T-helper 2 cell treated with Interferon-gamma antibody and Interleukin-4, amounts not matched to agents 5 μg/mL and 100 μg/mL, for 36 hours (primary cell): ENCODE measurements around the gene S100A16.

Experiments
- DNase-seq: peaks from one replicate; pipeline ENCODE4 v3.0.0; 2021; ENCODE audit warnings: low spot score
- H3K27ac Mint-ChIP-seq: one replicate; pipeline ENCODE4 v1.8.0; 2021; ENCODE audit warnings: mild to moderate bottlenecking, mixed read lengths
- H3K27me3 Mint-ChIP-seq: one replicate; pipeline ENCODE4 v1.8.0; 2021; ENCODE audit warnings: low read depth, mixed read lengths
- H3K36me3 Mint-ChIP-seq: one replicate; pipeline ENCODE4 v1.8.0; 2021; ENCODE audit warnings: low read depth, mixed read lengths
- H3K4me1 Mint-ChIP-seq: one replicate; pipeline ENCODE4 v1.8.0; 2021; ENCODE audit warnings: low read depth, mixed read lengths
- H3K4me3 Mint-ChIP-seq: one replicate; pipeline ENCODE4 v1.8.0; 2022; ENCODE audit warnings: mild to moderate bottlenecking, moderate library complexity, mixed read lengths
- H3K9me3 Mint-ChIP-seq: one replicate; pipeline ENCODE4 v1.8.0; 2021; ENCODE audit warnings: mixed read lengths

S100A16 gene

GRCh38 chr1:153612755-153613331 is at the start of gene S100A16:
Gene S100A16, minus strand, starts transcription at chr1:153613137. Its CDS starts 4,986 bp downstream, at chr1:153608151.
- Mint-ChIP-seq H3K4me1 (peaks cover 4% of the 10 kb centered on the region), H3K36me3 (no peaks in the 10 kb centered on the region), H3K27ac (no peak within 1 kb of the TSS), H3K4me3 (no peak within 1 kb of the TSS), H3K27me3 (no peaks in the 10 kb centered on the region), H3K9me3 (no peaks in the 10 kb centered on the region)
- DNase-seq, result no peak

GRCh38 chr1:153662269-153662668 is 49.3 kb upstream of the S100A16 start:
- Mint-ChIP-seq H3K4me1 (peaks cover 14% of the 10 kb centered on the region), H3K27me3 (no peaks in the 10 kb centered on the region), H3K27ac (no peak overlapping the region), H3K9me3 (no peaks in the 10 kb centered on the region), H3K4me3 (no peak overlapping the region), H3K36me3 (peaks cover 58% of the 10 kb centered on the region)
- DNase-seq, result no peak

- Mint-ChIP-seq H3K36me3 (peaks cover 48% of the 10 kb centered on the region), H3K27me3 (no peaks in the 10 kb centered on the region), H3K27ac (peak overlapping the region; percentile 31), H3K9me3 (no peaks in the 10 kb centered on the region), H3K4me1 (peaks cover 14% of the 10 kb centered on the region), H3K4me3 (no peak overlapping the region)
- no peak for DNase-seq
Measured at GRCh38 chr1:153661111-153661708, 48.3 kb upstream of the S100A16 start.

- Mint-ChIP-seq H3K4me3 (peak overlapping the region; percentile 97), H3K9me3 (no peaks in the 10 kb centered on the region), H3K27me3 (no peaks in the 10 kb centered on the region), H3K4me1 (peaks cover 12% of the 10 kb centered on the region), H3K27ac (peak overlapping the region; percentile 87), H3K36me3 (peaks cover 34% of the 10 kb centered on the region)
- no peak for DNase-seq
Measured at GRCh38 chr1:153659656-153660055, 46.7 kb upstream of the S100A16 start.

GRCh38 chr1:153659175-153659534 is 46.2 kb upstream of the S100A16 start:
- Mint-ChIP-seq H3K9me3 (no peaks in the 10 kb centered on the region), H3K4me3 (peak overlapping the region; percentile 97), H3K36me3 (peaks cover 29% of the 10 kb centered on the region)

GRCh38 chr1:153658400-153659174 is 45.6 kb upstream of the S100A16 start, which contains the start of gene SNAPIN:
Gene SNAPIN, plus strand, starts transcription at chr1:153658703. Its CDS starts 41 bp downstream, at chr1:153658744.
- Mint-ChIP-seq H3K9me3 (no peaks in the 10 kb centered on the region), H3K4me3 (peak within 1 kb of the TSS; percentile 97), H3K36me3 (peaks cover 25% of the 10 kb centered on the region), H3K27ac (peak within 1 kb of the TSS; percentile 87), H3K27me3 (no peaks in the 10 kb centered on the region), H3K4me1 (peaks cover 12% of the 10 kb centered on the region)
- peak; percentile 92 for DNase-seq

More at GRCh38 chr1:153659175-153659534, 46.2 kb upstream of the S100A16 start:
- Mint-ChIP-seq H3K27me3 (no peaks in the 10 kb centered on the region), H3K27ac (peak overlapping the region; percentile 87), H3K4me1 (peaks cover 12% of the 10 kb centered on the region)
- no peak for DNase-seq

GRCh38 chr1:153655333-153655732 is 42.4 kb upstream of the S100A16 start:
- Mint-ChIP-seq H3K9me3 (no peaks in the 10 kb centered on the region), H3K36me3 (no peaks in the 10 kb centered on the region), H3K4me3 (no peak overlapping the region), H3K27me3 (no peaks in the 10 kb centered on the region), H3K4me1 (peaks cover 12% of the 10 kb centered on the region), H3K27ac (no peak overlapping the region)
- no peak for DNase-seq

- Mint-ChIP-seq H3K4me1 (peaks cover 4% of the 10 kb centered on the region), H3K4me3 (no peak overlapping the region), H3K27me3 (no peaks in the 10 kb centered on the region), H3K27ac (no peak overlapping the region), H3K36me3 (peaks cover under 1% of the 10 kb centered on the region), H3K9me3 (no peaks in the 10 kb centered on the region)
- no peak for DNase-seq
Measured at GRCh38 chr1:153652805-153653500, 40.0 kb upstream of the S100A16 start.

- no peaks in the 10 kb centered on the region for H3K27me3 Mint-ChIP-seq
- peaks cover 7% of the 10 kb centered on the region for H3K4me1 Mint-ChIP-seq
- no peaks in the 10 kb centered on the region for H3K9me3 Mint-ChIP-seq
- H3K27ac Mint-ChIP-seq, result no peak overlapping the region
- DNase-seq, result no peak
- peaks cover 9% of the 10 kb centered on the region for H3K36me3 Mint-ChIP-seq
- H3K4me3 Mint-ChIP-seq, result no peak overlapping the region
Measured at GRCh38 chr1:153651771-153652170, 38.8 kb upstream of the S100A16 start.

GRCh38 chr1:153649863-153650235 is 36.9 kb upstream of the S100A16 start:
- H3K27ac Mint-ChIP-seq, result peak overlapping the region; percentile 55
- H3K27me3 Mint-ChIP-seq, result no peaks in the 10 kb centered on the region
- no peaks in the 10 kb centered on the region for H3K9me3 Mint-ChIP-seq
- H3K4me1 Mint-ChIP-seq, result peaks cover 15% of the 10 kb centered on the region
- H3K36me3 Mint-ChIP-seq, result peaks cover 27% of the 10 kb centered on the region
- no peak overlapping the region for H3K4me3 Mint-ChIP-seq
- DNase-seq, result no peak

- H3K36me3 Mint-ChIP-seq, result peaks cover 32% of the 10 kb centered on the region
- peaks cover 17% of the 10 kb centered on the region for H3K4me1 Mint-ChIP-seq
- no peak for DNase-seq
- no peaks in the 10 kb centered on the region for H3K27me3 Mint-ChIP-seq
- H3K4me3 Mint-ChIP-seq, result no peak overlapping the region
- H3K9me3 Mint-ChIP-seq, result no peaks in the 10 kb centered on the region
- H3K27ac Mint-ChIP-seq, result peak overlapping the region; percentile 55
Measured at GRCh38 chr1:153649137-153649862, 36.4 kb upstream of the S100A16 start.

- Mint-ChIP-seq H3K27ac (no peak overlapping the region), H3K27me3 (no peaks in the 10 kb centered on the region), H3K9me3 (no peaks in the 10 kb centered on the region), H3K4me1 (peaks cover 22% of the 10 kb centered on the region), H3K4me3 (no peak overlapping the region), H3K36me3 (peaks cover 43% of the 10 kb centered on the region)
- no peak for DNase-seq
Measured at GRCh38 chr1:153648000-153648643, 35.2 kb upstream of the S100A16 start.

- no peaks in the 10 kb centered on the region for H3K27me3 Mint-ChIP-seq
- no peaks in the 10 kb centered on the region for H3K9me3 Mint-ChIP-seq
- no peak overlapping the region for H3K4me3 Mint-ChIP-seq
- H3K27ac Mint-ChIP-seq, result peak overlapping the region; percentile 47
- peaks cover 49% of the 10 kb centered on the region for H3K36me3 Mint-ChIP-seq
- no peak for DNase-seq
- peaks cover 24% of the 10 kb centered on the region for H3K4me1 Mint-ChIP-seq
Measured at GRCh38 chr1:153647346-153647714, 34.4 kb upstream of the S100A16 start.
